A549 (cell line): ENCODE data around the gene LGR6.

ENCODE experiments used
- JUN ChIP-seq, 2 experiments: fragments of >200 bp; sonication (Bioruptor Twin); formaldehyde crosslinking; IDR thresholded peaks; 2 replicates in 1 of 2; 3 replicates in 1 of 2; pipeline ENCODE4 v1.6.1; 2016 to 2017
- POLR2AphosphoS2 ChIP-seq: conservative IDR thresholded peaks from 2 replicates; pipeline ENCODE4 v1.6.1; 2012; ENCODE audit warnings: low read length, improper control_type of control experiment, inconsistent platforms
- SREBF2 ChIP-seq: fragments of 450-650 bp; IDR thresholded peaks from 2 replicates; pipeline ENCODE4 v1.6.1; 2014; ENCODE audit warnings: mild to moderate bottlenecking, moderate library complexity
- TF ChIP-seq, protein P1 (sequence below): fragments of >200 bp; sonication (Bioruptor Twin); formaldehyde crosslinking; IDR thresholded peaks from 3 replicates; pipeline ENCODE4 v1.5.1; 2016

DNA sequence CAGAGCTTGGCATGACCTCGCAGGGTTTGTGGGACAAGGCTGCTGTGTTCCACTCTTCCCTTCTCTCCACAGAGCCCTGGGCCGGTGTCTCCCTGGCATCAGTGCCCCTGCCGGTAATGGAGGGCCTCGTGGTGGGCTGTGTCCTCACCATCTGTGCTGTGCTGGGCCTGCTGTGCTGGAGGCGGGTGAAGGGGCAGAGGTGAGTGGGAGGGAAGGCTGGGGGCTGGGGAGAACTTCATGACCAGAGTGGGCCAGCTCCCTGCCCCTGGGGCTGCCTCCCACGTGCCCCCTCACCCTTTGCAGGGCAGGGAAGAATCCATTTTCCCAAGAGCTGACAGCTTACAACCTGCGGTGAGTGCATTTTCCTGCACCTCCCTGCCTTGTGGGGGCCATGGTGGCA lies 12.0 kb upstream of the LGR6 start:
- TF ChIP-seq, protein P1, sequence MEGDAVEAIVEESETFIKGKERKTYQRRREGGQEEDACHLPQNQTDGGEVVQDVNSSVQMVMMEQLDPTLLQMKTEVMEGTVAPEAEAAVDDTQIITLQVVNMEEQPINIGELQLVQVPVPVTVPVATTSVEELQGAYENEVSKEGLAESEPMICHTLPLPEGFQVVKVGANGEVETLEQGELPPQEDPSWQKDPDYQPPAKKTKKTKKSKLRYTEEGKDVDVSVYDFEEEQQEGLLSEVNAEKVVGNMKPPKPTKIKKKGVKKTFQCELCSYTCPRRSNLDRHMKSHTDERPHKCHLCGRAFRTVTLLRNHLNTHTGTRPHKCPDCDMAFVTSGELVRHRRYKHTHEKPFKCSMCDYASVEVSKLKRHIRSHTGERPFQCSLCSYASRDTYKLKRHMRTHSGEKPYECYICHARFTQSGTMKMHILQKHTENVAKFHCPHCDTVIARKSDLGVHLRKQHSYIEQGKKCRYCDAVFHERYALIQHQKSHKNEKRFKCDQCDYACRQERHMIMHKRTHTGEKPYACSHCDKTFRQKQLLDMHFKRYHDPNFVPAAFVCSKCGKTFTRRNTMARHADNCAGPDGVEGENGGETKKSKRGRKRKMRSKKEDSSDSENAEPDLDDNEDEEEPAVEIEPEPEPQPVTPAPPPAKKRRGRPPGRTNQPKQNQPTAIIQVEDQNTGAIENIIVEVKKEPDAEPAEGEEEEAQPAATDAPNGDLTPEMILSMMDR, result no peak
- TF ChIP-seq JUN (IDR thresholded peaks at IDR 0.05) (no peak), SREBF2 (no peak), POLR2AphosphoS2 (no peak)
